ENCODE data around the gene ALDH1L1.

The ALDH1L1 gene

DNA sequence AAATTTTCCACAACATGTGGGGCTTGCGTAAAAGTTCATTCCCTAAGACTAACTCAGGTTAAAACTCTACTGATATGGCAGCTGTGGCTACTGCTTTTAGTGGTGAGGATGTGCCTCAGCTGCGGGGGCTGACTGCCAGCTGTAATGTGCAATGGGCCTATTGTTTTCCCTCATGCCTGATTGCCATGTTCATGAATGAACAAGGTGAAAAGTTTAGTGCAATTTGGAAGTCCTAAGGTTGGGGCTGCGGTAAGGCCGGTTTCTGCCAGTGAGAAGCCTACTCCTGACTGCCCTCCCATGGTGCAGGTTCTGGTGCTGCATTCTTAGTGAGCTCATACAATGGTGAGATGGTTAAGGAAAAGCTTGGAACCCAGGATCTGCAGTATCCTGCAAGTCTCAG, 10.9 kb upstream of the ALDH1L1 start:
- no peak for DNase-seq

DNA sequence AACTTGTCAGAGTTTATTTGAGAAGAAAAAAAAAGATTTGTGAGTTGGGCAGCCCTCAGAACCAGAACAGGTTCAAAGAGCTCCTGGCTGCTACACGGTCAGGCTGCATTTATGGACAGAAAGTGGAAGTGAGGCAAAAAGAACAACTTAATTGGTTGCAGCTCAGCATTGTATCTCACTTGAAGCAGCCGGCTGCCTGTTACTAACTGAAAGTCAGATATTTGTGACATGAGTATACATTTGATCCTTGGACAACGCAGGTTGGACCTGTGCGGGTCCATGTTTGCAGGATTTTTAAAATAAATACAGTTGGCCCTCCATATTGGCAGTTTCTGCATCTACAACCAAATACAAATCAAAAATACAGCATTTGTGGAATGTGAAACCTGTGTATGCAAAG, 7.5 kb upstream of the ALDH1L1 start:
- no peak for DNase-seq

DNA sequence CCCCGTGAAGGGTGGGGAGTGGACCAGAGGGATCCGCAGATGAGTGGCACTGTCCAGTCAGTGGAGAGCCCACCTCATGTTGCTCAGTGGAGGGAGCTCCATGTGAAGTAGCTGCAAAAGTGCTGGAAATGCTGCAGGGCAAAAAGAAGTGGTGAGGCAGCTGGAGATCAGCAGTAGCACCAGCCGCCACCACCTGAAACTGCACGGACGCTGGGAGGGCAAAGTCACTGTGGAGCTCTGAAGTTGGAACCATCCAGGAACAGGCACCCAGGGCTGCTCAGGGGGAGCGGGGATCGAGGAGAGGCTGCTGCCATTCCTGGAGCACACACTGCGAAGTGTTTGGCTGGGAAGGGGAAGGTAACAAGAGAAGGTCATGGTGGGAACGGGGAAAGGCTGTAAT, 6.4 kb upstream of the ALDH1L1 start:
- no peak for DNase-seq

DNA sequence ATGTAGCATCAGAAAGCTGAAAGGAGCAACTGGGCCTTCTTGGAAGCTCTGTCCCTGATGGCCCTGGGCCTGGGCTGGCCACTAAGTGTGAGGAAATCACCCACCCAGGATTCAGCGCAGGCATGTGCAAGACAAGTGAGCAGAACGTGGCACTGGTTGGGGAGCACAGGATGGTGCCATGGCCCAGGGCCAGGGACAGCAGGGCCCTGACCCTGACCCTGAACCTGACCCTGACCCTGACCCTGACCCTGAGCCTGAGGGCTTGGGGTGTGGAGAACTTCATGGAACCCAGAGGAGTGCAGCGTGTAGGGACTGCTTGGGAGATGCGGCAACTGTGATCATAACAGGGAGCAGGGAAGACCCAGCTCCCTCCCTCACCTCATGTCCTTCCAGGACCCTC, 5.9 kb upstream of the ALDH1L1 start:
- DNase-seq: no peak

DNA sequence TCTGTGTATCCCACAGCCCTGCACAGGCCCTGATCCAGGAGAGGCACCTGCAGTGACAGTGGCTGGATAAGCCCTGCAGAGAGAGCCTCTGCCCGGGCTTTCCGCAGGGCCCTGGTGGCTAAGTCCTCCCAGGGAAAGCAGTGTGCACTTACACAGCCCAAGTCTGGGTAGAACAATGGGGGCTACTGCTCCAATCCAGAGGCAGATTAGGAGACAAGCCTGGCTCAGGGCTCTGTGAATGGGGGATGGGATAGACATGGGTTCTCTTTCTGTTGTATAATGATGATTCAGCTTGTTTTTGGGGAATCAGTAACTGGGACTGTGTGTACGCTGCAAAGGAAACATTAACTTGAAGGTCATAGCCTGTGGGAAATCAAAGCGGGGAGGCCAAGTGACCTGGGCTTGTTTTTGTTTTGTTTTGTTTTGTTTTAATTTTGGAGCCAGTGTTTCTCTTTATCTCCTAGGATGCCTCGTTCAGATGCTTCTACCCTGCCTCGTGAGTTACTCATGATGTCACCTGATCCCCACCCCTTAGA, 4.1 kb upstream of the ALDH1L1 start:
- DNase-seq: no peak

DNA sequence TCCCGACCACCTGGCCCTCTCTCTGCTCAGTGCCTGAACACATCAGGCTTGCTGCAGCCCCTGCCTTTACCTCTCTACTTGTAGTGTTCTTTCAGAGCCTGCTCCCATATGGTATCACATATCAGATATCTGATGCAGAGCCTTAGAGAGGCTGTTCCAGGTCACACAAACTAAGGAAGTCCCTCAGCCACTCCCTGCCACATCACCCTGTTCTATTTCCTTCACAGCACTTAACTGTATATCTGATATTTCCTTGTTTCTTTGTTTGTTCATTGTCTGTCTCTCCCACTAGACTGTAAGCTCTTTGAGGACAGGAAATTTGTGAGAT, 976 bp upstream of the ALDH1L1 start:
- no peak for DNase-seq

DNA sequence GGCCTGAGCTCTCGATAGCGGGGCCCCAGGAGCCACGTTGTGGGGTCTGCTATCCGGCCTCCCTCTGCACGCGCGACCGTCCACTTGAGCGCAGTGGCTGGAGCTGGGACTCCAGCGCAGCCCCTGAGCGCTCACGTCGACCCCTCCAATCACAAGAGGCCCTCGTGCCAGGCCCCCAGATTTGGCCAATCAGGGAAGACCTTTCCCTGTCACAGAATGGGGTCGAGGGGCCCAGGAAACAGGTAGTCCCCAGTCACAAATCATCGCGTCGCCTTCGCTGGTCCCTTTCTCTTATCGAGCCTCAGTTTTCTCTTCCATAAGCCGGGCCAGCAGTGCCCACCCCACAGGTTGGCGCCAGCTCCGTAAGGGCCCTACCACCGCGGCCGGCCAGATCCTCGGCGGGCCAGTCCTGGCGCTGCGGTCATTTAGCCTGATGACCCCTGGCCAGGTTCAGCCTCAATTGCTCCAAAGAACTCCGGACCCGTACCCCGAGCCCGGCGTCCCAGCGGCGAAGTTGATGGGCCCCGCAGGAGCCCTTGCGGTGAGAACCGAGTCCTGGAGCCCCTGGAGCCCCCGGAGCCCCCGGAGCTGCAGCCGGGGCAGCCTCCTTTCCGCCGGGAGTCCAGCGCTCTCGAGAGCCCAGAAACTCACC, 435 bp downstream of the ALDH1L1 start:
- DNase-seq: no peak

DNA sequence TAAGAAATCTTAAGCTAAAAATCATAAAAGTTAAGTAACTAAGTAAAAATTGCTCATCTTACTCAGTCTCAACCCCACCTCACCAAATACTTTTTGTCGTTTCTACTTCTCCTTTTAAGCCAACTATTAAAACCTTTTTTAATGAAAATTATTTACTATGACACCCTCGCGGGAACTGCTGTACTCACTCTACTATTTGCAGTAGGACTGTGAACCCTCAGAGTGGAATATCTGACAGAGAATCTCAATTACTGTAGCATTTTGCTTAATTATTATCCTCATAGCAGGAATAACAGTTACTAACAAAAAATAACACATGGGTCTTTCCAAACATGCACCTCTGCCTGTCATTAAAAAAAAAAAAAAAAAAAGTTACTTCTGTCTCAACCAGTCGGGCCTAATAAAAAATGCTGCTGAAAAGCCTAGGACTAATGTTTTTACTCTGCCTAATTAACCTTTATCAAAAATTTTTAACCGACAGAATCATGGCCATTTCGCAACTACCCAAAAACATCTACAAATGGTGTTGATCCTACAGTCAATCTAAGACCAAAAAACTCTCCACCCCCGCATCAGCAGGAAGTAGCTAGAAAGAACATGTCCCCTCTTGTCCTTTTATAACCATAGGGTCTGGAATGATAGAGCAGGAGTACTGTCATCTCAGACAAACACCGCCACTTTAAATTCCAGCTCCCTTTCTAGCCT, 10.2 kb downstream of the ALDH1L1 start:
- DNase-seq: no peak

DNA sequence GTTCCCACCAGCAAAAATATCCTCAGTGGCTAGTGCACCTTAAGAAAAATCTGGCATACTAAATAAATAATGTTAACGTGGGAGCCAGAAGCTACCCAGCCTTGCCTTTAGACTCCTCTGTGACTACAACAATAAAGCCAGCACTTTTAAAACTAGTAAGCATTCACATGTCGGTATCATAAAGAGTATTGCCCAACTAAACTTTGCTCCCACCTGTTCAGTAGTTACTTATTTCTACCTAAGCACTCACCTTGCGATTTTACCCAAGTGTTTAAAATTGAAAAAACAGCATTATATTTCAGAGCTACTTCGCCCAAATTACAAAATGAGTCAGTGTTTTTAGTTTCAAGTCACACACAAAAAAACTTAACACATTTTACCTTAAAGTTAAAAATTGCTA, 12.8 kb downstream of the ALDH1L1 start:
- DNase-seq: no peak

DNA sequence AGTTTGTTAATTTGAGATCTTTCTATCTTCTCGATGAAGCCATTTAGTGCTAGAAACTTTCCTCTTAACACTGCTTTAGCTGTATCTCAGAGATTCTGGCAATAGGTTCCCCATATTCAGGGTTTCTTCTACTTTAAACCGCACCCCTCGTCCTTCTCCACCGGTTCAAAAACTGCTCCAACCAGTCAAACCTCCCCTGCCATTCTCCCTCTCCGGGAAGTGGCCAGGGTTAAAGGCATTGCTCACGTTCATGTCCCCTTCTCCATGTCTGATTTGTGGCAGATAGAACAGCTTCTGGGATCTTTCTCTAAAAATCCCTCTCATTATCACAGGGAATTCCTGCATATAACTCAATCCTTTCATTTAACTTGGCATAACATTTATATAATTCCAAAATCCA, 14.4 kb downstream of the ALDH1L1 start:
- DNase-seq: no peak

DNA sequence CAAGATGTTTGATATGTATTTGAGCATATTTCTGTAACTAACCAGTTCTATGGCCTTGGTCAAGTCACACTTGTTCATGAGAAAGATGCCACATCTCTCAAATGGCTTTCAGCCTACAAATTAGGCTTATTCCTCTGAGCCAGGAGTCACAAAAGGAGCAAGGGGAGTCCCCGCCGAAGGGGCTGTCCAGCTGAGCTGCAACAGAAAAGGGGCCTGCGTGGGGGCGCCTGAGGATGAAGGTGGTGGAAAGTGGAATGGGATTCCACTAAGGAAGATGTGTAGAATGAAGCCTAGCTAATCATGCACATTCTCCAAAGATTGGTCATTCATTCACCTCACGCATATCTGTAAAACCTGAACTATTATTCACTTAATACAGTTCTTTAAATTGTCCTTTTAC, 19.1 kb downstream of the ALDH1L1 start:
- no peak for DNase-seq

DNA sequence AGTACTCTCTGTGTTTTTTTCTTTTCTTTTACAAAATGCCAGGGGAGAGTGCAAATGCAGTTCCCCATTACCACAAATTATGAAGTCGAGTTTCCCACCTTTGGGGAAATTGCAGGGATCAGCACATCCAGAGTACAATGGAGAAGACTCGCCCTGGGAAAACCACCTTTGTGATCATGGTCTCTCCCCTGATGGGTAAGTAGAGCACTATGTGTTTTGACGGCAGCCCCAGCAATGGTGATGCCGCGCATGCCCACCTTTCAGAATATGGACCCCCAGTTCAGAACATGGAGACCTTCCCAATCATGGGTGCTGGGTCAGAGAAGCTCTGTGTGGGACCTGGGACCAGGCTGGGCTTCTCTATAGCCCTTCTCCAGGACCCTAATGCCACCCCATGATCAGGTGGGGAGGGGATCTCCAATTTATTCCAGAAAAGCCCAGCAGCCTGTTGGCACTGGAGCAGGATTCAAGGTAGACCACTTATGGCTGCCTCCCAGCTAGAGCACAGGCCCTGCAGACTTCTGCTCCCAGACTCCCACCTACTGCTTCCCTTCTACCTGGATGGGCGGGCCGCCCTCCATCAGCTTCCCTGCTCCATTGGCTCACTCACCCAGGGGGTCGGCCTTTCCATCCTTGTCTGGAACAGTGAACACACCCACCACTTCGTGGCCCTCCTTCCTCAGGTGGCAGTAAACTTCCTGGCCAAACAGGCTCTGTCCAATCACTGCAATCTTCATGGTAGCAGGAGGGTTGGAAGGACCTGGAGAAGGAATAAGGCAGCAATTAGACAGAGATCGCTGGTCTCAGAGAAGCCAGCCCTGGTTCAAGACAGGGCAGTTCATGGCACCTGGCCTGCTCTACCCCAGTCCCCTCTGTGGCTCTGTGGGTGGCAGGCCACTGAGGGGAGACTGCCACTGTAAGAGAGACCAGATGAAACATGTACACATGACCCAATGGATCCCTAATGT, 19.9 kb downstream of the ALDH1L1 start:
- DNase-seq: no peak

DNA sequence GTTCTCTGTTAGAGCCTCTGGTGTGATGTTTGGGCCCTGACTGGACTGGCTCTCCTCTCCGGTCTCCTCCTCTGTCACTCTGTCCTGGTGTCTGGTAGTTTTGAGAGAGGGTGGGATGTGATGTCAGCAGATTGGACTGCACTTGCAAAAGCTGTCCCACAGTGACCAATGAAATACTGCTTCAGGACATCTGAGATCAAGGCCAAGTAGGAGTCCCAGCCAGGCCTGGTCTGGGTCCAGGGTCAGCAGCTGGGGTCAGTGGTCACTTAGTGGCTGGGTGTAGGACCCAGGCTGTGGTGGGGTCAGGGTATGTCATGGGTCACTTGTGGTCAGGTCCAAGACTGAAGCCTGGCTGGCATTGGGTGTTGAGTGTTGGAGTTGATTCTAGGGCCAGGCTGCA, 20.9 kb downstream of the ALDH1L1 start:
- DNase-seq: no peak

DNA sequence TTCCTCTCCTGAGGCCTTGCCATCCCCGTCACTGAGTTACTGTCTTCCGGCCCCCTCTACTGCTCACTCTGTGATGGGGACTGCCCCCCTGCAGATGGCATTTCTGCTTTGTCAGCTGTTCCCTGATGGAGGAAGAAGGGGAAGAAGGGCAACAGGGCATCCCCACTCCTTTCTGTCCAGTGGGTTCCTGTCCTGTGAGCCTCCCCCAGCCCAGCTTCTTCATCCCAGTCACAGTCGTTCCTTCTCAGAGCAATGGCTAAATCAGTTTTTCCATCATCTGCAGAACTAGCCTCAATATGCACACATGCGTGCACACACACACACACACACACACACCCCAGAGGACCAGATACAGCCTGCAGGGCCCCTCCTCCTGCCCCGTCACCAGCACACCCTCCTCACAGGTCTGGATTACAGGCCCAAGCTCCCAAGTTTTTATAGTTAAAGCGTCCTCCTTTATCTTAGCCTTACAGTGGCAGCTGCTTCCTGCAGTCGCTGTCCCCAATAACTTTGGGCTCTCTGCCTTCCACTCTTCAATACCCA, 21.4 kb downstream of the ALDH1L1 start:
- DNase-seq: no peak

DNA sequence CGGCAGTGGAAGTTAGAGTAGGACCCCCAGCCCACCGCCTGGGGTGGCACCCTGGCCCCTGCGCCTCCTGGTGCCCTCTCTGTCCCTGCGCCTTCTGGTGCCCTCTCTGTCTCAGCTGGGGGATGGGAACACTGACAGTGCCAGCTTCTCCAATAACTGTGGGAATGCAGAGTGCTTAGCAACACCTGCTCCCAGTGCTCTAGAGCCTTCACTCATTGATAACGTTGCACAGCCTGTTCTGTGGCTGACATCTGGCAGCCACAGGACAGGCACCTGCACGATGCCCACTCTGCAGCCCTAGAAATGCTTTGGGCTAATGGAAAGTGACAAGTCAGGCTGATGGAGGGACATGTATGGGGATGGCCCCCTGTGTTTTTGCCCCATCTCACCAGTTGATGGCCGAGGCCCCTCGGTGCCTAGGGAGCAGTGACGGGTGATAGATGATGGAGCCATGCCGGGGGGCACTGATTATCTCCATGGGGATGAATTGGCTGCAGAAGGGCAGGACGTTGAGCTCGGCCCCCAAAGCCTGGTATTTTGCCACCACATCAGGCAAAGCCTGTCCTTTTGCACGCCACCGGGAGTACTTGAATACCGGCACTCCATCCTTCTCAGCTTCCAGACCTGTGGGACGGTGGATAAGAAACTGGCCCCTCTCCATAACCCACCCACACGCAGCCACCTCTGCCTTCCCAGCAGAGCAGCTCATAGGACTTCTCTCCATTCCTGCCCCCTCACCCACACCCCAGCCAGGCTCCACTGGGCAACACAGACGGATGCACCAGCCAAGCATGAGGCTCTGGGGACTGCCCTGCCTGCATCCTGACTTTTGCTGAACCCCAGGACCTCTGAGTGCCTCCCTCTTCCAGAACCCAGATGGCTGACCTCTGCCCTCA, 22.1 kb downstream of the ALDH1L1 start:
- no peak for DNase-seq

DNA sequence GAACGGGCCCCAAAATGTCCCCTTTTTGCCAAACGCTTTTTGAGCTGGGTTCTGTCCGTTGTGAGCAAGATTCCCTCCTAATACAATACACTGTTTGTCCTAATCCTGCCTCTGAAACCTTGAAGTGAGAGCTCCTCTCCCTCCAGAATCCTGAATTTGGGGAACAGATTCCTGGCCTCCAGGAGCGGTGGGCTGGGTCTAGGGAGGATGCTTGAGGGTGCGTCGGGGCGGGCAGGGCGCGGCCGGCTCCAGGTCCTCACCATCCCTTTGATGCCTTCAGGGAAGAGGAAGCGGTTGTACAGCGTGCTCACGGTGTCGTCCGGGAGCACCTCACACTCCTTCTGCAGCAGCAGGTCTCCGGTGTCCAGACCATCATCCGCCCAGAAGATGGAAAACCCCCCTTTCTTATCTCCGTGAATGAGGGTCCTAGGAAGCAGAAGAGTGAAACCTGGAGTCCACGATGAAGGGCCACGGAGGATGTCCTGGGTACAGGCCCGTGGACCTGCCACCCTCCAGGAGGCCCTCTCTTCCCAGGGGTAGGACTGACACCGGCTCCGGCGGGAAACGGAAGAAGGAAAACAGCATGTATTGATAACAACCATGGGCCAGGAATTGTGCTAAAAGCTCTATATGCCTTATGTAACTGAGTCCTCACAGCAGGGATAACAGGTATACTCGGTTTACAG, 23.2 kb downstream of the ALDH1L1 start:
- DNase-seq: no peak

DNA sequence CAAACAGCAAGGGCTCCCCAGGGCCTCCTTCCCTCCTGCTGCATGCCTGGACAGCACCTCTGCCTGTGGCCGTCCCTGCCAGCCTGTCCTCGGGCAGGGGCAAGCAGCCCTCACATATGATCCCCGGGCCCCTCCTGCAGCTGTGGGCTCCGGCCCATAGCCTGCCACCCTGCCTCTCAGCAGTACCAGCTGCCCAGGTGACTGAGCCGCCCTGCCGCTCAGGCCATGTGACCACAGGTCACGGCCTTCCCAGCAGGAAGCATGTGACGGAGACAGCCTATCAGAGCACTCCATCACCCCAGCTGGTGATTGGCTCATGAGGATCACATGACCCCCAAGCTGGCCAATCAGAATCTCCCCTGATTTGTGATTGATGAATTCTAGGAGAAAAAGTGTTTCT, 23.9 kb downstream of the ALDH1L1 start:
- no peak for DNase-seq

DNA sequence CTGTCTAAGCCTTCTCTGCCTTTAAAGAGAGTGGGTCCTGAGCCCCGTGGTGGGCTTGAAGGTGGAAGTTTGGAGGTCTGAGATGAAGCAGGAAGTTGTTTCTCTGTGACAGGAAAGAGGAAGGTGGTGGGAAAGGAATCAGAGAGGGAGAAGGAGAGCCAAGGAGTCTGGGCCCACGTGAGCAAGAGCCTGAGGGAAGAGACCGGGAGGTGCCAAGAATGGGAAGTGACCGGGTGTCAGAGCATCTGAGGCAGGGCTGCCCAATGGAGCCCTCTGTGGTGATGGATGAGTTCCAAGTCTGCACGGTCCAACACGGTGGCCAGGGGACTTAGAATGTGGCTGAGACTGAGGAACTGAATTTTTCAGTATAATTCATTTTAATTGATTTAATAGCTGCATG, 24.6 kb downstream of the ALDH1L1 start:
- no peak for DNase-seq

DNA sequence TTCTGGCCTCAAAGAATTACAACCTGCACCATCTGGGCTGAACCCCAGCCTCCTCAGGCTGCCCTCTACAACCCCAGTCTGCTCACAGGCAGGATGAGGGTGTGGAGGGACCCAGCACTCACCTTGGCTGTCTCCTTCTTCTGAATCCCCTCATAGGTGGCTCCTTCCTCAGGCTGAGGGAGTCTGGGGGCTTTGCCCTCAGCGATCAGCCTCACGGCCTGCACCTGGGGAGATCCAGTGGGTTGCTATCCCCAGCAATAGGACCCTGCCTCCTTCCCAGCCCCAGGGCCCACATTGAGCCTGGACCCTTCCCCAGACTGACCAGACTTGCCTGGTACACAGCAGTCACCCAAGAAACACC, 25.1 kb downstream of the ALDH1L1 start:
- no peak for DNase-seq

DNA sequence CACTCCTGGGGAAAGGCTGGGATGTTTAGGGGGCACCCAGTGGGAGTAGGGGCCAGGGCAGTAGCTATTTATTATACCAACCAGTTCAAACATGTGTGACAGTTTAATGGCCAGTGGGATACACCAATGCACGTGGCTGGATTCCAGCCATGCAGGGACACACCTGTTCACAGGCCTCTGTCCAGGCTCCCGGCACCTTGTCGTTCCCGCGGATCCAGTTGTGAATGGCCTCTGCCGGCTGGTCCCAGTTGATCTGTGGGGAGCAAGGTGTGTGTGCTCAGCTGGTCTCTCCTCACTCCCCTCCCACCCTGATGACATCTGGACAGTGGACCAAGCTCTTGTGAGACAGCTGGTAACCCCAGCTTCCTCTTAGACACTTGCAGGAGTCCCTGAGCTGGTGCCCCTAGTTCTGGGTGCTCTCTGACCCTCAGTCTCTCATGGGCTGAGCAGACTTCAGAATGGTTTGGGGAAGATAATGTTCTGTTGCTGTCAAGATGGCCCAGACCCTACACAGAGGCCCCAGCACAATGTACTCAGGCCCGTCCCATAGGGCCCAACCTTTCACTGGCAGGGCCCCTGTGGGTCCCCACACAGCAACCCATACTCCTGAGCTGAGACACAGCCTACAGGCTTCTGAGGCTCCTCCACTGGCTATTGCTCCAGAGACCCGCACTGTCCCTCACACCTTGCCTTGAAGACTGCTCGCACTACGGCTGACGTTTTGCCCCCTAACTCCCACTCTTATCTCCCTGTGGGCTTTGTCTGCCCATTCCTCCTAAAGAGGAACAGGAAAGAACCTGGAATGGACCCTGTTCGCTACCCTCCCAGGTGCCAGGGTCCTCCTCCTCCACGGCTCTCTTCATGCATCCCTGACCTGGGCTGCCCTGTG, 25.8 kb downstream of the ALDH1L1 start:
- no peak for DNase-seq

All from NCI-H1048 (cell line).